Neural cell (in vitro differentiated cells): Measurements from ENCODE around the gene CSTB. TPM values are rescaled to one million over a fixed set of nuclear protein-coding genes. Genes with fewer than 3 reads are reported as not detected.

Experiments used
- H2AFZ ChIP-seq: fragments of 200-600, 300-800 bp; sonication (generic), shearing (Covaris generic); 2 replicates; pipeline ENCODE4 v1.6.0; 2014; ENCODE audit warnings: low read depth, mild to moderate bottlenecking, antibody characterized with exemption, low read length, moderate library complexity
- H3F3A ChIP-seq: fragments of 200-600 bp; shearing (Covaris generic); 2 replicates; pipeline ENCODE4 v1.6.1; 2016; ENCODE audit warnings: mild to moderate bottlenecking, moderate library complexity, mixed read lengths, antibody characterized with exemption, low read length; ENCODE audit not compliant: insufficient read depth, poor library complexity, severe bottlenecking
- H3K27ac ChIP-seq: fragments of 200-600, 300-800 bp; sonication (generic), shearing (Covaris generic); 2 replicates; pipeline ENCODE4 v1.5.1; 2014; ENCODE audit warnings: mild to moderate bottlenecking, low read length, moderate library complexity
- H3K27me3 ChIP-seq: fragments of 300-800, 200-600 bp; sonication (generic), shearing (Covaris generic); 2 replicates; pipeline ENCODE4 v1.6.0; 2014; ENCODE audit warnings: mild to moderate bottlenecking, low read depth, low read length, moderate library complexity; ENCODE audit not compliant: insufficient read depth
- H3K36me3 ChIP-seq: fragments of 300-800, 200-600 bp; sonication (generic), shearing (Covaris generic); 2 replicates; pipeline ENCODE4 v1.5.1; 2014; ENCODE audit warnings: mild to moderate bottlenecking, antibody characterized with exemption, low read length, moderate library complexity; ENCODE audit not compliant: insufficient read depth
- H3K4me2 ChIP-seq: fragments of 300-800, 200-600 bp; sonication (generic), shearing (Covaris generic); 2 replicates; pipeline ENCODE4 v1.6.0; 2014; ENCODE audit warnings: mild to moderate bottlenecking, low read length
- H3K4me3 ChIP-seq: fragments of 300-800, 200-600 bp; sonication (generic), shearing (Covaris generic); 2 replicates; pipeline ENCODE4 v1.5.1; 2014; ENCODE audit warnings: mild to moderate bottlenecking, low read length, moderate library complexity
- H3K79me2 ChIP-seq: fragments of 200-600 bp; shearing (Covaris generic); replicated peaks from 2 replicates; pipeline ENCODE4 v1.6.0; 2014; ENCODE audit warnings: mild to moderate bottlenecking, low read length, moderate library complexity; ENCODE audit not compliant: insufficient read depth
- H3K9ac ChIP-seq: fragments of 300-800, 200-600 bp; sonication (generic), shearing (Covaris generic); 2 replicates; pipeline ENCODE4 v1.6.1; 2016; ENCODE audit warnings: mild to moderate bottlenecking, low read length, mixed read lengths
- H3K9me2 ChIP-seq: fragments of 200-600 bp; shearing (Covaris generic); 2 replicates; pipeline ENCODE4 v1.6.1; 2016; ENCODE audit warnings: mild to moderate bottlenecking, low read length, mixed read lengths; ENCODE audit not compliant: insufficient read depth
- H3K9me3 ChIP-seq: fragments of 200-600, 300-800 bp; sonication (generic), shearing (Covaris generic); 2 replicates; pipeline ENCODE4 v1.6.1; 2016; ENCODE audit warnings: mild to moderate bottlenecking, mixed run types, low read length, moderate library complexity, mixed read lengths
- H4K20me1 ChIP-seq: fragments of 200-600 bp; shearing (Covaris generic); 2 replicates; pipeline ENCODE4 v1.6.1; 2016; ENCODE audit warnings: mild to moderate bottlenecking, mixed run types; ENCODE audit not compliant: insufficient read depth
- CTCF ChIP-seq: fragments of 450-650 bp; IDR thresholded peaks from 2 replicates; pipeline ENCODE4 v1.5.1; 2014; ENCODE audit warnings: antibody characterized with exemption, mild to moderate bottlenecking, moderate library complexity; ENCODE audit not compliant: poor library complexity, severe bottlenecking
- EP300 ChIP-seq: fragments of 450-650 bp; conservative IDR thresholded peaks from 2 replicates; pipeline ENCODE4 v1.6.1; 2014; ENCODE audit warnings: antibody characterized with exemption, mild to moderate bottlenecking, moderate library complexity; ENCODE audit not compliant: poor library complexity, severe bottlenecking
- EZH2 ChIP-seq: fragments of 200-600, 300-800 bp; shearing (Covaris generic), sonication (generic); IDR thresholded peaks from 2 replicates; pipeline ENCODE4 v1.6.1; 2014; ENCODE audit warnings: antibody characterized with exemption, low read length, borderline replicate concordance, mild to moderate bottlenecking; ENCODE audit not compliant: insufficient read depth, poor library complexity, severe bottlenecking
- MXI1 ChIP-seq: fragments of 450-650 bp; conservative IDR thresholded peaks from 2 replicates; pipeline ENCODE4 v1.6.1; 2014; ENCODE audit warnings: antibody characterized with exemption, mild to moderate bottlenecking; ENCODE audit not compliant: poor library complexity, severe bottlenecking
- POLR2AphosphoS5 ChIP-seq: IDR thresholded peaks from 2 replicates; pipeline ENCODE4 v1.6.1; 2012
- RAD21 ChIP-seq: fragments of 450-650 bp; conservative IDR thresholded peaks from 2 replicates; pipeline ENCODE4 v1.6.1; 2014; ENCODE audit warnings: antibody characterized with exemption, mild to moderate bottlenecking, moderate library complexity
- REST ChIP-seq: IDR thresholded peaks from 2 replicates; pipeline ENCODE4 v1.6.1; 2012; ENCODE audit warnings: borderline replicate concordance
- SMC3 ChIP-seq: fragments of 450-650 bp; conservative IDR thresholded peaks from 2 replicates; pipeline ENCODE4 v1.6.1; 2014; ENCODE audit warnings: antibody characterized with exemption, mild to moderate bottlenecking, moderate library complexity; ENCODE audit not compliant: poor library complexity
- TAF1 ChIP-seq: IDR thresholded peaks from 2 replicates; pipeline ENCODE4 v1.6.1; 2012; ENCODE audit warnings: low read depth
- polyA plus RNA-seq: library from polyadenylated mRNA; depleted of rRNA; stranded (reverse); fragments of >200 nt; gene quantifications from 2 replicates; pipeline ENCODE4 v1.2.3, GENCODE V29; 2014

Gene CSTB
- polyA plus RNA-seq, 1 donor from 2014 or later, result 9.7 TPM

- Histone ChIP-seq H4K20me1 (no peaks in the 10 kb centered on the region), H3K4me3 (no peak overlapping the region), H3K79me2 (no peaks in the 10 kb centered on the region), H3K4me2 (no peak overlapping the region), H3K27ac (no peak overlapping the region), H3K9me3 (no peaks in the 10 kb centered on the region), H3K27me3 (no peaks in the 10 kb centered on the region), H3K36me3 (no peaks in the 10 kb centered on the region), H2AFZ (no peak overlapping the region), H3K9me2 (no peaks in the 10 kb centered on the region), H3K9ac (no peak overlapping the region), H3F3A (no peaks in the 10 kb centered on the region)
- TF ChIP-seq EZH2 (no peak), REST (no peak), POLR2AphosphoS5 (no peak), CTCF (no peak), TAF1 (no peak), MXI1 (no peak), RAD21 (no peak)
These were observed 40.6 kb downstream of the CSTB start for GRCh38 chr21:43735236-43736091.

- TF ChIP-seq RAD21 (no peak), REST (no peak), SMC3 (no peak), EP300 (no peak), CTCF (no peak), EZH2 (no peak), MXI1 (no peak), POLR2AphosphoS5 (no peak), TAF1 (no peak)
- H3K79me2 ChIP-seq, result no peaks in the 10 kb centered on the region
- no peak overlapping the region for H3K9ac ChIP-seq
- H3F3A ChIP-seq, result no peaks in the 10 kb centered on the region
- no peaks in the 10 kb centered on the region for H3K27me3 ChIP-seq
- H3K9me3 ChIP-seq, result no peaks in the 10 kb centered on the region
- no peak overlapping the region for H3K4me2 ChIP-seq
- no peaks in the 10 kb centered on the region for H3K36me3 ChIP-seq
- H4K20me1 ChIP-seq, result no peaks in the 10 kb centered on the region
- H2AFZ ChIP-seq, result no peak overlapping the region
- no peak overlapping the region for H3K27ac ChIP-seq
- H3K9me2 ChIP-seq, result no peaks in the 10 kb centered on the region
- no peak overlapping the region for H3K4me3 ChIP-seq
These were observed 41.2 kb downstream of the CSTB start for GRCh38 chr21:43734928-43735229.
